ENCODE measurements around the gene PON3. TPM values are rescaled to one million over a fixed set of nuclear protein-coding genes. Genes with fewer than 3 reads are reported as not detected.
A peak's percentile ranks its signal among the peaks of the same experiment; 100 is the strongest.

PON3 gene
- total RNA-seq (2014; rRNA removed; shearing (Covaris generic)), result not detected in 2 replicates

DNA sequence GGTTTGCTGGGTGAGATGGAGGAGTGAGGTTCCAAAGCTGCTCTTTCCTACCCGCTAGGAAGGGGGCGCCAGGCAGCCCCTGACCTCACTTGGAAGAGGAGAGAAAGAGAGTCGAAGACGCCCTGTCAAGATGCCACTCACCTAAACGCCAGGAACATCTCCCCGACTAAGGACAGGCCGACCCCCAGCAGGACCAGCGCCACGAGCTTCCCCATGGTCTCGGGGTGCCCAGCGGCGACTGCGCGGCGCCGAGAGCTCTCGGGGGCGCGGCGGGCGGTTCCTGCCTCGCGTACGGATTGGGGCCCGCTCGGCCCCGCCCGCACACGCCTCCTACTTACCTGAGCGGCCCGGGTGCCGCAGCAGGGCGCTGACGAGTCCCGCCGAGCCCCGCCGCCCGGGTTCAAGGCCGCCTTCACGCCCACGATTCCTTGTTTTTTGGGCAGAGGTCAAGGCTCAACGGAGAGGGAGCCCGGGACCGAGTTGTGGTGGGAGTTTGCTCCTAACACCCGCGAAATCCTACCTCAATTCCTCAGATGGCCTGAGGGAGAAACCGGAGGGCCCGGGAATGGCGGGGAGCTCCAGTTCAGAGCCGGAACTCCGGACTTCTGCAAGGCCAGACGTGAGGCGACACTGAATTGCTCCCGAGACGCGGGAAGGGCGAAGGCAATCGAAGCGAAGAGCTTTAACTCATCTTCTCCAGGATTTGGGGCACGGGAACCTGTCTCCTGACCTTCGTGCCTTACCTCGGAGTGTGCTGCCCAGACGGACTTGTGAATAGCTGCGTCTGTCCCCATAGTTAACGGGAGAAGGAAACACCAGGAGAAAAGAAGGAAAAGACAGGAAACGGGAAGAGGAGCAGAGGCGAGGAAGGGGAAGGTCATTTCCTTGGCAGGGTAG, at the start of gene PON3:
Gene PON3 (minus strand): TSS at position 240 of the 897 bp plus-strand sequence. CDS start 25 bp downstream, at position 215.
- DNase-seq (ENCODE audit: low spot score), result no peak

DNA sequence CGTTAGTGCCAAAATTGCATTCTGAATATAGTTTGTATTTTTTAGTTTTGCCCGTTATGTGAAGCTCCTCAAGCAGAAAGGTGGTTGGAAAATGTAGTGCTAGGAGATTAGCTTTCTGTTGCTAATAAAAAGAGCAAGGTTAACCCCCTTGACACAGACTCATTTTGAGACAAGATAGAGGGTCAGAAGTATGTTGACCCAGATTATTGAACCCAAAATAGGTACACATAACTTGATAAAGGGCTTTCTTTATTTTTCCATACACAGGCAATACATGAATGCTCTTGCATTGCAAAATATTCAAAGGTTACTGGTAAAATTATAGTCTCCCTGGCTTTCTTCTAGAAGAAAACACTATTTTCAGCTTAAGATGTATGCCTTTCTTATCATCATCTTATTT, 48.6 kb upstream of the PON3 start:
- DNase-seq (ENCODE audit: low spot score), result no peak

DNA sequence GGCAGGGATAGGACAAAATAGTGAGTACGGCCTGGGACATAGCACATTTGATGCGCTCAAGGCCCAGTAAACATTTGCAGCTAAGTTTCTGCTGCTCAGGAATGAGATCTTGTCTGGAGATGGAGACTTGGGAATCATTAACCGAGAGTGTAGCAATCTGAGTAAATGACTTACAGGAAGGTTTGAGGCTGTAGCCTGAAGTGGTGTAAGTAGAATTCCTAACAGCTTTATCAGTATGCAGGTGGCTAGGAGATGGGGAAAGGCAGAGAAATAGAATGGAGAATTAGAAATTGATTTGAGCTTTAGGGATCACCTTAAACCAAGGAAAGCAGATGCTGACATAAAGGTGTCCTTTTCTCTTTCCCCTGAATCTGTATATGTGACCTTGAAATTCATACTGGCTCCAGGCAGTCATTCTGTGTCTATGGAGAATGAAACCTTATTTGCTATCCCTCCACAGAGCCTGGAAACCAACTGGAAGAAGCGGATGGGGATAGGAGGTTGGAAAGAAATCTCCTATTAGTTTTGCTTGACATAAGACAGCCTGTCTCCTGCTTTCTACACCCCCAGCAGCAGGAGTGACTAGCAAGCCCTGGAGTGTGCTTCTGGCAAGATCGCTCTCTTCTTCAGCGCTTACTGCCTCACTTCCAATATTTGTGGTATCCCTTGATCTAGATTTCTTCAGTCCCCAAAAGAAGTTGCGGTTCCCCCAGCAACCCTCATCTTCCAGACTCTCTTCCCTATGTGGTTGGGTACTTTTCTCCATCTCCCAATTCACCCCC, 45.1 kb upstream of the PON3 start:
- DNase-seq (ENCODE audit: low spot score), result no peak

DNA sequence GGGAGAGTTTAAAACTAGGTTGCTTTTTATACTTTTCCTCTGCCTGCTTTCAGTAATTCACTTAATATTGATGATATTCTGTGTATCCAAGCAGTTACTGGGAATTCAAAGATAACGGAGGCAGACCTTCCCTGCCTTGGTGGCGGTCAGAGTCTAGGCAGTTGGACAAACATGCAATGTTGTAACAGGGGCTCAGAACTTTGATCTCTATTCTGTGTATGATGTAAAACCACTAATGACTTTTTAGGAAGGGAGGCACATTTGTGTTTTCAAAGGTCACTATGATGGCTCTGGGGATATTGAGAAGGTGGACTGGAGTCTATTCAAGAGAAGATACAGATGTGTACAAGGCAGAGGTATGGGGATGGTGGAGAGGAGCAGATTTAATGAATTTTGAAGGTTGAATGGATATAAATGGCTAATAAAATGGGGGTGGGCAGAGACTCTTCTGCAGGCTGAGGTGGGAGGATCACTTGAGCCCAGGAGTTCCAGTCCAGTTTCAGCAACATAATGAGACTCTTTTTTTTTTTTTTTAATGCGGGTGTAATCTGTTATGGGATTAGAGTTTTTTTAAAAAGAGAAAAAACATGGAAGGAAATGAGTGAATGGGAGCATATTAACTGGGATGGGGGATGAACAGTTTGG, 44.3 kb upstream of the PON3 start:
- DNase-seq (ENCODE audit: low spot score), result no peak

DNA sequence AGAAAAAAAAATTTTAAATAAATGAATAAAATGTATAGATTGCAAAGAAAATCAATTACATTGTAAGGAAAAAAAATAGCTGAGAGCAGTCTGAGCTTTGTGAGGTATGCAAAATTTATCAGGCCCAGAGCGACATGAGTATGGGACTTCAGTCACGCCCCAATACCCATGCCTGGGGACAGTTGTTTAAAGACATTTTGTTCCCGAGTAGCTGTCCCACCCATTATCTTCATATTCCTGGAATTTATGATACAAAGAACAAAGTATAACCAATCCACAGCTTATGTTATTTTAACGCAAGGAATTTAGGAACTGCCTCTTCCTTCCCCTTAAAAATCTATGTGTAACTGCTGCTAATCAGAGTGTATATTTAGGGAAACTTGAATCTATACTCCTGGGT, 40.2 kb upstream of the PON3 start:
- no peak for DNase-seq (ENCODE audit: low spot score)

DNA sequence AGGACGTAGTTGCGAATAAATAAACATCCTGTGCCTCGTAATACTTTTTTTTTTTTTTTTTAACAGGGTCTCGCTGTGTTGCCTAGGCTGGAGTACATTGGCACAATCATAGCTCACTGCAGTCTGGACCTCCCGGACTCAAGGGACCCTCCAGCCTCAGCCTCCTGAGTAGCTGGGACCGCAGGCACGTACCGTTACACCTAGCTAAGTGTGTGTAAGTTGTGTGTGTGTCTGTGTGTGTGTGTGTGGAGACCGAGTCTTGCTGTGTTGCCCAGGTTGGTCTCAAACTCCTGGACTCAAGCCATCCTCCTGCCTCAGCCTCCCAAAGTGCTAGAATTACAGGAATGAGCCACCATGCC, 39.2 kb upstream of the PON3 start:
- no peak for DNase-seq (ENCODE audit: low spot score)

DNA sequence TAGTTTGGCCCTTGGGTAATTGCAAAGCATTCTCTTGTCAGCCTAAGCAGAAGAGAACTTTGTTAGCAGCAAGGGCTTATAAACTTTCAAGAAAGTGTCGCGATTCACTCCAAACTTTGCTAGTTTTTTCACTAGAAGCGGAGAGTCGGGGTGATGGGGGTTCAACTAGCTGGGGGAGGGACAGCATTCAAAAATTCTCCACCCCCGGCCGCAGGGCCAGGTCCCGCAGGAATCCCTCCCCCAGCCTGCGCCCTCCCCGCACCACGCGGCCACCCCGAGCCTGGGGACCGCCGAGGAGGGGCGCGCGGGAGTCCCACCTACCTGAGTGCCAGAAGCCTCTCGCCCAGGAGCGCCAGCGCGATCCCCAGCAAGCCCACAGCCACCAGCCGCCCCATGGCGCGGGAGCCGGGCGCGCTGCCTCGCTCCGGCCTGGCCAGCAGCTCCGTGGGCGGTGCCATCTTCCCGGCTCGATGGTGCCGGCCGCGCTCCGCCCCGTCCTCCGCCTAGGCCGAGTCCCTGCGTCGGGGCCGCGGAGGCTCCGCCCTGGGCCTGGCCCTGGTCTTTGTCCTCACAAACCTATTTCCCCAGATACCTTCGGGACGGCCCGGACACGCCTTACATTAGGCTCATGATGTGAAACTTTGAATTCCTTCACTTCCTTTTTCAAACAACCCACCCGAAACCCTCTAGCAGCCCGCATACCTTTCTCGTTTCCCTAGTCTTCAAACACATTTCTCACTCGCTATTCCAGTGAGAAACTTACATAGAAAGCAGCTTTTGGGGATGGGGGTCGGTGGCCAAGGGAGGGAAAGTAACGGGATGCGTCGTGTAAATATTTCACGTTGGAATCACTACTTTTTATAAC, 38.6 kb upstream of the PON3 start, which contains the start of gene PON2:
Gene PON2 (minus strand): TSS at position 472 of the 865 bp plus-strand sequence. CDS start 77 bp downstream, at position 395.
- DNase-seq (ENCODE audit: low spot score), result peak; percentile 86

DNA sequence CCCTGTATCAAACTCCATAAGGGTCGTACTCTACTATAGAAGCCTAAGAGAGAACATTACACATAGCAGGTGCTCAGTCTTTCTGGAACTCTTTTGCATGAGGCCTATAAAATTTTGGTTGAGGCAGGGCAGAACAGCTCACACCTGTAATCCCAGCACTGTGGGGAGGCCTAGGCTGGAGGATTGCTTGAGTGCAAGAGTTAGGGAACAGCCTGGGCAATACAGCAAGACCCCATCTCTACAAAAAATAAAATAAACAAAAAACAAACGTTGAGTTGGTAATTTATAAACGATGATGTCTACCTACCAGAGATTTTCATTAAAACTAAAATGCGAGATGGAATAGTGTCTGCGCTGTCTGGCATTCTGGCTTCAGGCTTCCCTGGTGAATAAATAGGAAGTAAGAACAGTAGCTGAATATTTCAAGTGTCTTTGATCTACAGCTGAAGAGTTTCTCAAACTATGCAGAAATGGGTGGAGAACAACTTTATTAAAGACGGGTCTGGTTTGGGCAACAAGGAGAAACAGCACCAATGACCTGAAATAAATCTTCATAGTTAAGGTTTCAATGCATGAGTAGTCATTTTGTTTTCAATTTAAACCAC, 37.9 kb upstream of the PON3 start:
- DNase-seq (ENCODE audit: low spot score), result no peak

DNA sequence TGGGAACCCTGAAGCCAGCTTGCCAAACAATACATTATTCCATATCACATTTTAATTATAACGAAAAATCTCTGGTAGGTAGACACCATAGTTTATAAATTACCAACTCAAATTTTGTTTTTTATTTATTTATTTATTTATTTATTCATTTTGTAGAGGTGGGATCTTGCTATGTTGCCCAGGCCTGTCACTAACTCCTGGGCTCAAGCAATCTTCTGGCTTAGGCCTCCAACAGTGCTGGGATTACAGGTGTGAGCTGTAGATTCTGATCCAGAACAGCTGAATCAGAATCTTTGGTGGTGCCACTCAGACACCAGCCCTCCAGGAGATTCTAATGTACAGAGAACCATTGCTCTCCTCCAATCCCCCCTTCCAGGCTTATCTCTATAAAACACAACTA, 37.0 kb upstream of the PON3 start:
- DNase-seq (ENCODE audit: low spot score), result no peak

DNA sequence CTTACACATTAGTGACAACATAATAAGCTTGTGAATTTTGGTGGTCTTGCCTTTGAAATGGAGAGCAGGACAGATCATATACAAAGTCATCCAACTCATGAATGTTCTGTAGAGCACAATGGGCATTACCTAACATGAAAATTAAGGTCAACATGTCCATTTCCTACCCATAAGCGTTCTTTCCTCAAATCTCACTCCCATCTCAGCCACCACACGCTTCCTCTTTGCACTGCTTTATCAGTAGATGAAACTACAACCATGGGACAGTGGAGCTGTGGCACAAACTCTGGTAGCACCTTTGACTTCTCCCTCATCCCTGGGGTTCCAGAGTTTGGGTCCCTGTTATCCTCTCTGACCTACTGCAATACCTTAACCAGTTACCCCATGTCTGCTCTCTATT, 36.4 kb upstream of the PON3 start:
- DNase-seq (ENCODE audit: low spot score), result no peak

DNA sequence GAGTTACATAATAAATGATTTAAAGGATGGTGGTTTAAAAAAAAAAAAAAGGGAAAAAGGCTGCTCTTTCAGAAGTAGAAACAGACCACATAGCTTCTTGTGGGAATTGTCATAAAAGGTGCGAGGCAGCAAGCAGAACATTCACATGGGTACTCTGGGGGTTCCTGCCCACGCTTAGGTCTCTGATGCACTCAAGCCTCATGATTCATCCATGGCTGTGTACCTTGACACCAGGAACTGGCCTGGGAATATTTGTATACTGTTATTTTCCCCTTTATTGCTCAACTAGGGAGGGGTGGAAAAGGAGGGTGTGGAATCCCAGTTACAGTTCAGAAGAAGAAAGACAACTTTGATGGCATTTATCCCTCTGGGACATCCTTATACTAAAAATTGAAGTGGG, 34.7 kb upstream of the PON3 start:
- peak; percentile 12 for DNase-seq (ENCODE audit: low spot score)

DNA sequence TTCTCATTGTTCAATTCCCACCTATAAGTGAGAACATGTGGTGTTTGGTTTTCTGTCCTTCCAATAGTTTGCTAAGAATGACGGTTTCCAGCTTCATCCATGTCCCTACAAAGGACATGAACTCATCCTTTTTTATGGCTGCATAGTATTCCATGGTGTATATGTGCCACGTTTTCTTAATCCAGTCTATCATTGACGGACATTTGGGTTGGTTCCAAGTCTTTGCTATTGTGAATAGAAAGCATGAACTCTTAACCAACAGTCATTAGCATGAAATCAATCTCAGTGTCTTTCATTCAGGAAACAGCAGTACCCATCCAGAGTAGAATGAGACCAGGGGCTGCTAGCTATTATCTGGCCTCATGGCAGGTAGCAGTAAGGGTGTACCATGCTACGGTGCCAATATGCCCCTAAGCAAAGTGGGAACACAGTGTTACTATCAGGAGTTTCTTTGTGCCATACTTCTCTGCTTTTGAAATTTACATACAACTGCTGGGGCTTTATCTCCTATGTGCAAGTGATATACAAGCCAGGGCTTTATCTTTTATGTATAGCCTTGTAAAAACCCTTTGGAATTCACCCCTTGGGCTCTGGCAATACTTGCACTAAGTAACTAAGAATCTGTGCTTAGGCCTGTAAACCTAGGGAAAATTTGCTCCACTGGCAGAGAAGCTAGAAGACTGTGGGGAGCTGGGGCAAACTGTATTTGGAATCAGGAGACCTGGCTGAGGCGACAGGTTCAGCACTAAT, 33.2 kb upstream of the PON3 start:
- DNase-seq (ENCODE audit: low spot score), result no peak

DNA sequence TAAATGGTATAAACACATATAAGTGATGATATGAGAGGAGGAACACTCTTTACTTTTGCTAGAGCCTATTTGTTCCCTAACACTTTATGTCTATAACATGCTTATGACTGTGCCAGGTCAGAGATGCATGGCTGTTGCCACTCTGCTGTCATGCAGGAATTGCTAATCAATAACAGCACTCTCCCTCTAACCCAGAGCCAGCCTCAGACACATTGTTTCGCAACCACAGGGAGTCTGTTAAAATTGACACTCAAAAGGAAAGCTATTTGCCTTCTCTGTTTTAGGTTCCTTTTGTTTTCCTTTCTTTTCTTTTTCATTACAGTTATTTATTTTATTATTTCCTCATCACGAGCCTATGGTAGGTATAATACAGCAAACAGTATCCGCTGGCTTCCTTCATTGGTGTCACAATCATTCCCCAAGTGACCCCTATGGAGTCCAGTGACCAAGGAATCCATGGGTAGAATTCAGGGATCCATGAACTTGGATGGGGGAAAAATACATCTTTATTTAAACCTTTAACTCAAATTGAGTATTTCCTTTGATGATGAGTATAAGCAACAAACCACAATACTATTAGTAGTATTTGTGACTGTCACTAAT, 31.8 kb upstream of the PON3 start:
- DNase-seq (ENCODE audit: low spot score), result no peak

DNA sequence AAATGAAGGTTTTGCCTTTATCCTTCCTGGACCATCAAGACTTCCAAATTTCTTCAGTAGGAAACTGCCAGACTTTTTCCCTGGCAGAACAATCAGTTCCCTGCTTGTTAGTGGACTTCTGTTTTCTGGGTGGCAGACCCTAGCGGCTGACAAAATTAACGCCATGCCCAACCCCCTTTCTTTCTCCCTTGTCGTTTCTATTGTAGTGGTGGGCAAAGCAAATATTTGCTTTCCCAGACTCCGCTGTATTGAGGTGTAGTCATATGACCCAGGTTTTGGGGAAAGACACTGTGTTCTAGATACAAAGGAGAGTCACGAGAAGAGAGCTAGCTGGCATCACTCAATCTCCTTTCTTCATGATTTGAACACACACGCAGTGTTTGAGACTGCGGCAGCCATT, 31.0 kb upstream of the PON3 start:
- DNase-seq (ENCODE audit: low spot score), result no peak

DNA sequence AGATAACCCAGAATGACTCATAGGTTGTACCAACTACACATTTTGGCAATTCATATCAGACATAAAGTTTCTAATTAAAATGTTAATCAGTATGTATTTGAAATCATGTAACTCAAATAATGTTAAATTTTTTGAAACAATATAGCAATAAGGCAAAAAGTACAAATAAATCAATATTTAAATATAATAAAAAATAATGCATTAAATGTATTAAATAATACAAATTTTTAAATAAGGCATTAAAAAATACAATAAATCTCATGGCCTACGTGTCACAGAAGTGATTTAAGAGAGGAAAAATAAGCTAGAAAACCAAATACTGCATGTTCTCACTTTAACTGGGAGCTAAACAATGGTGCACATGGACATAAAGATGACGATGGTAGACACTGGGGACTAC, 29.5 kb upstream of the PON3 start:
- DNase-seq (ENCODE audit: low spot score), result no peak

DNA sequence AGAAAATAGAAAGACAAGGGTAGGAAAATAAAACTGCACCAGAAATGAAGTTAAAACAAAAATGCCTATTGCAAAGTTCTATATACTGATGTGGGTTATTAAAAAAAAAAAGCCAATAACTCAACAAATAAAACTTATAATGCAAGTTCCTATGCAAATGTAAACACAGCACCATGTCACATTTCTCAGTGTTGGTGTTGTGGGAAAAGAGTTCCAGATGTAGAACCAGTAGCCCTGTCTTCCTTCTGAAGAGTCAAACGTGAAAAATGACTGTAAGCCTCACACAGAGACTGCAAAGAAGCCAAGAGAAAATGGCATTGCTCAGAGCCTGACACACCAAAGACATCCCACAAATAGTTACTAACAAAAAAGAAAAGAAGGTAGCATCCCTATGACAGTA, 28.5 kb upstream of the PON3 start:
- DNase-seq (ENCODE audit: low spot score), result no peak

DNA sequence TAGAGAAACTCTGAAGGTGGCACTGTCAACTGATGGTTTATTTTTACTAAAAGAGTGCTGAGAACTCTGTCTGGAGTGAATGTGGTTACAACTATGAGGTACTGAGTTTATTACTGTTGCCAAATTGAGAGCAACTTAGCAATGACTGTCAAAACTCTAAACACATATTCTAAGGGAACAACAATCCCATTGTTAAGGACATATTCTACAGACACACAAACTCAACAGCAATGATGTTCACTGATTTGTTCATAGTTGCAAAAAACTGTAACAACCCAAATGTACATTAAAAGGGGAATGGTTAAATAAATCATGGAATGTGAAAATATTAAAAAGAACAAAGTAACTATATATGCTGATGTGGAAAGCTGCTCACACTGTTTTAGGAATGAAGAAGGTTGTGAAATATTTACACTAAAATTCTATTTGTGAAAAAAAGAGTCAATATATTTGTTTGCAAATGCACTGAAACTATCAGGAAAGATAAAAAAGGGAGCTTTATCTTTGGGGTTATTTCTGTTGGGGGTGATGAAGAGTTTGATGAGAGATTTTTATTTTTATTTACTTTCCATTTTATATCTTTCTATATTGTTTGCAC, 25.8 kb upstream of the PON3 start:
- no peak for DNase-seq (ENCODE audit: low spot score)

DNA sequence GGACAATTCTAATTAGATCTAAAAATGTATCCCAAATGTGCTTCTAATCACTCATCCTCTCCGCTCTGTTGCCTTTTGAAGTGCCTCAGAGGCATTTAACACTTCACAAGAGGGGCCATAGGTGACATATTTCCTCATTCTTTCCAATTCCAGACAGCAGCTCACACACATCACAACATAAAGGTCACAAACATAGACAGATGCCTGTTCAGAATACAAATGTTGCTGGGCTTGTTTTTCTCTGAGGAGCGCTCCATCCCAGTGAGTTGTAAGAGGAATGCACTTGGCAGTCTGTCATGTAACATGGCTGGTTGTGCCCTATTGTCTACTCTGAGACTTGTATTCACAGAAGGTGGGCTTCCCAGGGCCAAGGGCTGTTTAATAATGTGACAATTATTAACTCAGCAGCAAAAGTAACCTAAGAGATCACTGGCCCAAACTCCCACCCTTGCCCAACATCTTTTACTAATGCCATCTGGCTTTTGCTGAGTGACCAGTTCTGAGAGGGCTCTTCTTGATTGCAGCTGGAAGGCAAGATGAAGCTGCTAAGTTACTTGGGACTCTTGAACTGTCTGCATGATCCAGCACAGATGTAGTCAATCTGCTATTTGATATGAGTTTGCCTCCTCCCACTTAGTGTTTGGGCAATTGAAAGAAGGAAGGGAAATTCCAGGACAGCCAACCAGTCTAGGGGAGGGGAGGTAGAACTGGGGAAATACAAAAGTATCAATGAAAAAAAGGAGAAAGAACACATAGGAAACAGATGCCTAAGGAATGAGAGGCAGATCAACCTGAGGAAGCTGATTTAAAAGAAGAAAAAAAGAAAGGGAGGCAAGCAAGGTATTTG, 25.0 kb upstream of the PON3 start:
- DNase-seq (ENCODE audit: low spot score), result no peak

DNA sequence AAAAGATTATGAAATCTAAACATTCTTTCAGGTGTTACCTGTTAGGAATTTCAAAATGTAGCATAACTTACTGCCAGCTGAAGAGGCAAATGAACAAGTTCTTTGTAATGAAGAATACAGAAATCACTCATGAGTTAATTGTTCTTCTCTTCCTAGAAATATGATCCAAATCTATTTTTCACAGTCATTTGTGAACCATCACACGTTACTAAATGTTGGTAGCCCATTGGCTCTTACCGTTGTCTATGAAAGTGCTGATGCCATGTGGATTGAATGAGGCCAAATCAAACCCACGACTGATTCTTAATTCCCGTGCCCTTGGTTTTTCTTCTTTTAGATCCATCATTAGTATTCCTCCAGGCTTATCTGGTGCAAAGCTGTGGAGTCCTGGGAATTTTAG, 15.9 kb upstream of the PON3 start:
- no peak for DNase-seq (ENCODE audit: low spot score)

All from H4 (cell line).